Epithelial cell of prostate (primary cell): ENCODE measurements around the gene HP1BP3.
A peak's percentile ranks its signal among the peaks of the same experiment; 100 is the strongest.
"Not testable (repeated sequence)": the region's sequence is repeated elsewhere in the genome, so short reads cannot be mapped to it uniquely, and the experiment has no call there.

Experiments
- DNase-seq: peaks from one replicate; pipeline ENCODE4 v3.0.0-alpha.2; 2011; ENCODE audit warnings: low read depth, low spot score
- H3K27ac ChIP-seq: fragments of 450-650 bp; 2 replicates; pipeline ENCODE4 v1.5.1; 2017; ENCODE audit warnings: mild to moderate bottlenecking

Gene HP1BP3

GRCh38 chr1:20787029-20787839 lies at the start of gene HP1BP3:
TSS of gene HP1BP3 (minus strand) at chr1:20787307. CDS start at chr1:20780440, 6,867 bp downstream.
- DNase-seq, result no peak
- H3K27ac ChIP-seq, result peak within 1 kb of the TSS; percentile 88

- DNase-seq, result no peak
- H3K27ac ChIP-seq, result no peak overlapping the region
These were observed 49.1 kb upstream of the HP1BP3 start for GRCh38 chr1:20836230-20836629.

- DNase-seq, result no peak
- H3K27ac ChIP-seq, result no peak overlapping the region
These were observed 47.7 kb upstream of the HP1BP3 start for GRCh38 chr1:20834780-20835179.

- no peak for DNase-seq
- no peak overlapping the region for H3K27ac ChIP-seq
These were observed 47.1 kb upstream of the HP1BP3 start for GRCh38 chr1:20834192-20834591.

GRCh38 chr1:20830378-20830777 lies 43.3 kb upstream of the HP1BP3 start:
- DNase-seq, result no peak
- peak overlapping the region; percentile 14 for H3K27ac ChIP-seq

- no peak for DNase-seq
- peak overlapping the region; percentile 14 for H3K27ac ChIP-seq
These were observed 42.8 kb upstream of the HP1BP3 start for GRCh38 chr1:20829946-20830345.

GRCh38 chr1:20829531-20829930 lies 42.4 kb upstream of the HP1BP3 start:
- DNase-seq, result no peak
- H3K27ac ChIP-seq, result peak overlapping the region; percentile 14

- no peak for DNase-seq
- no peak overlapping the region for H3K27ac ChIP-seq
These were observed 36.7 kb upstream of the HP1BP3 start for GRCh38 chr1:20823845-20824244.

- no peak for DNase-seq
- no peak overlapping the region for H3K27ac ChIP-seq
These were observed 34.4 kb upstream of the HP1BP3 start for GRCh38 chr1:20821466-20821865.

GRCh38 chr1:20819818-20820217 lies 32.7 kb upstream of the HP1BP3 start:
- no peak overlapping the region for H3K27ac ChIP-seq
- no peak for DNase-seq

GRCh38 chr1:20814534-20814871 lies 27.4 kb upstream of the HP1BP3 start:
- no peak for DNase-seq
- H3K27ac ChIP-seq, result no peak overlapping the region

- DNase-seq, result no peak
- no peak overlapping the region for H3K27ac ChIP-seq
These were observed 24.8 kb upstream of the HP1BP3 start for GRCh38 chr1:20811916-20812315.

- DNase-seq, result no peak
- H3K27ac ChIP-seq, result no peak overlapping the region
These were observed 6.1 kb upstream of the HP1BP3 start for GRCh38 chr1:20793236-20793635.

GRCh38 chr1:20792196-20792595 lies 5.1 kb upstream of the HP1BP3 start:
- DNase-seq, result no peak
- no peak overlapping the region for H3K27ac ChIP-seq

- DNase-seq, result no peak
These were observed 3.7 kb upstream of the HP1BP3 start for GRCh38 chr1:20790785-20791184.

GRCh38 chr1:20789598-20789997 lies 2.5 kb upstream of the HP1BP3 start:
- DNase-seq, H3K27ac ChIP-seq: not testable (repeated sequence)

More at GRCh38 chr1:20790785-20791184, 3.7 kb upstream of the HP1BP3 start:
- H3K27ac ChIP-seq, result no peak overlapping the region

- peak overlapping the region; percentile 88 for H3K27ac ChIP-seq
- DNase-seq, result peak; percentile 14
These were observed 1.0 kb upstream of the HP1BP3 start for GRCh38 chr1:20787840-20788795.

GRCh38 chr1:20786253-20787028 lies 666 bp downstream of the HP1BP3 start:
- peak; percentile 50 for DNase-seq
- H3K27ac ChIP-seq, result peak overlapping the region; percentile 88

- no peak for DNase-seq
- H3K27ac ChIP-seq, result peak overlapping the region; percentile 88
These were observed 1.2 kb downstream of the HP1BP3 start for GRCh38 chr1:20785907-20786252.

- no peak for DNase-seq
- H3K27ac ChIP-seq, result no peak overlapping the region
These were observed 11.4 kb downstream of the HP1BP3 start for GRCh38 chr1:20775700-20776099.
